Measurements from ENCODE around the gene GBGT1. TPM values are rescaled to one million over a fixed set of nuclear protein-coding genes. Genes with fewer than 3 reads are reported as not detected.

The GBGT1 gene
- total RNA-seq, 1 experiment from 2014 or later, result 1.8 TPM

GRCh38 chr9:133204335-133204992 lies 40.8 kb upstream of the GBGT1 start:
- no peak for TF ChIP-seq REST (IDR thresholded peaks at IDR 0.05; ENCODE audit: insufficient read depth in 1 of 2, low read depth in 2 of 2, low read length in 1 of 2)
- TF ChIP-seq SIN3A (IDR thresholded peaks at IDR 0.05; ENCODE audit: borderline replicate concordance, insufficient read depth, low read depth, low read length), result no peak
- no peak for TF ChIP-seq CTCF (IDR thresholded peaks at IDR 0.05)
- no peak for TF ChIP-seq TCF7L2 (IDR thresholded peaks at IDR 0.05; ENCODE audit: low read depth, low read length)
- no peak for TF ChIP-seq POLR2AphosphoS5 (IDR thresholded peaks at IDR 0.05; ENCODE audit: low read depth, low read length)
- H3K27ac ChIP-seq (ENCODE audit: low read length), result no peak overlapping the region
- BruUV-seq (replicated peaks), result no TSS peak
- H3K9me3 ChIP-seq (ENCODE audit: control insufficient read depth, insufficient read depth, low read depth, low read length), result no peaks in the 10 kb centered on the region
- ChIA-PET POLR2A (no interaction called here), CTCF (no interaction called here)
- intact Hi-C loops (cut with micrococcal nuclease; ENCODE audit: unreplicated experiment) (no loop called here), in situ Hi-C loops (cut with HindIII; ENCODE audit: low pct_unique_long_range_greater_than_20kb, low sequenced_read_pairs) (no loop called here)
- no peaks in the 10 kb centered on the region for H3K27me3 ChIP-seq (ENCODE audit: control insufficient read depth, insufficient read depth, low read length)
- no peak overlapping the region for H3K4me3 ChIP-seq (ENCODE audit: low read depth in 2 of 2, low read length in 2 of 2)
- no peak for ATAC-seq
- no peaks in the 10 kb centered on the region for H3K36me3 ChIP-seq (ENCODE audit: control insufficient read depth, insufficient read depth, low read length)
- no peak for DNase-seq (ENCODE audit: low read depth, low spot score)
- H3K4me1 ChIP-seq (ENCODE audit: control insufficient read depth, insufficient read depth, low read length), result no peaks in the 10 kb centered on the region

- intact Hi-C loops (cut with micrococcal nuclease; ENCODE audit: unreplicated experiment) (no loop called here), in situ Hi-C loops (cut with HindIII; ENCODE audit: low pct_unique_long_range_greater_than_20kb, low sequenced_read_pairs) (no loop called here)
- H3K36me3 ChIP-seq (ENCODE audit: control insufficient read depth, insufficient read depth, low read length), result no peaks in the 10 kb centered on the region
- H3K27me3 ChIP-seq (ENCODE audit: control insufficient read depth, insufficient read depth, low read length), result no peaks in the 10 kb centered on the region
- no peak for DNase-seq (ENCODE audit: low read depth, low spot score)
- no peaks in the 10 kb centered on the region for H3K4me1 ChIP-seq (ENCODE audit: control insufficient read depth, insufficient read depth, low read length)
- ChIA-PET POLR2A (no interaction called here), CTCF (no interaction called here)
- no peak for ATAC-seq
- TF ChIP-seq SIN3A (IDR thresholded peaks at IDR 0.05; ENCODE audit: borderline replicate concordance, insufficient read depth, low read depth, low read length) (no peak), REST (IDR thresholded peaks at IDR 0.05; ENCODE audit: insufficient read depth in 1 of 2, low read depth in 2 of 2, low read length in 1 of 2) (no peak), CTCF (IDR thresholded peaks at IDR 0.05) (no peak), POLR2AphosphoS5 (IDR thresholded peaks at IDR 0.05; ENCODE audit: low read depth, low read length) (no peak), TCF7L2 (IDR thresholded peaks at IDR 0.05; ENCODE audit: low read depth, low read length) (no peak)
- H3K27ac ChIP-seq (ENCODE audit: low read length), result no peak overlapping the region
- no peak overlapping the region for H3K4me3 ChIP-seq (ENCODE audit: low read depth in 2 of 2, low read length in 2 of 2)
- no TSS peak for BruUV-seq (replicated peaks)
- no peaks in the 10 kb centered on the region for H3K9me3 ChIP-seq (ENCODE audit: control insufficient read depth, insufficient read depth, low read depth, low read length)
Observed at GRCh38 chr9:133203506-133204075, 39.9 kb upstream of the GBGT1 start.

Measured in Panc1 (cell line).